ENCODE data around the gene EFEMP1.

The EFEMP1 gene

GRCh38 chr2:55946793-55947192 is 23.2 kb upstream of the EFEMP1 start:
- no peak overlapping the region for H3K4me3 ChIP-seq (ENCODE audit: low read depth, low read length)
- no peak for DNase-seq (ENCODE audit: low read depth, low spot score)
- POLR2A ChIA-PET = no interaction called here
- CTCF ChIA-PET = interaction anchor here (1.1 to 2.3 kb wide), 2 partner anchors 14 kb away, joined by 4 to 25 read pairs; no protein-coding TSS in a partner anchor
- no peak for TF ChIP-seq CTCF (IDR thresholded peaks at IDR 0.05; ENCODE audit: insufficient read depth, low read length, missing control alignments)

GRCh38 chr2:55943466-55943865 is 19.9 kb upstream of the EFEMP1 start:
- CTCF ChIA-PET = interaction anchor here (0.8 to 1.1 kb wide), 6 partner anchors 12 to 225 kb away, joined by 3 to 5 read pairs (median 4); no protein-coding TSS in a partner anchor
- no peak for TF ChIP-seq CTCF (IDR thresholded peaks at IDR 0.05; ENCODE audit: insufficient read depth, low read length, missing control alignments)
- no peak for DNase-seq (ENCODE audit: low read depth, low spot score)
- H3K4me3 ChIP-seq (ENCODE audit: low read depth, low read length) = no peak overlapping the region
- POLR2A ChIA-PET = no interaction called here

DNA sequence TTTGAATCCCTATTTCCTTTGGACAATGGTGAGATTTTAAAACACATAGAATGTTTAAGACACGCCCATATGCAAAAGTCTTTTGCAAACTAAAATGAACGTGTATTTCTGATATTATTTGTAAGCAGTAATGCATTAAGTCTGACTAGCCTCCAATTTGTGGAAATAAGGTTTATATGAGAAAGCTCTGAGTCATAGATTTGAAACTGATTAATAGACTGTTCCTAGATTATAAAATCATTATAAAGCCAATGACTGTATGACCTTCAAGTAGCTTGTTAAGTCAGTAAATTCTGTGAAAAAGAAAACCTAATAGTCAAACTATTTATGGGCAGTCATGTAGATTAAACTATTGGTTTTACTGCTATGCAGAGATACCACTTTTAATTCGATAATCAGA is 12.8 kb upstream of the EFEMP1 start:
- H3K4me3 ChIP-seq (ENCODE audit: low read depth, low read length) = no peak overlapping the region
- CTCF ChIA-PET = no interaction called here
- DNase-seq (ENCODE audit: low read depth, low spot score) = no peak
- POLR2A ChIA-PET = no interaction called here
- TF ChIP-seq CTCF (IDR thresholded peaks at IDR 0.05; ENCODE audit: insufficient read depth, low read length, missing control alignments) = no peak

GRCh38 chr2:55934337-55934736 is 10.8 kb upstream of the EFEMP1 start:
- no peak for TF ChIP-seq CTCF (IDR thresholded peaks at IDR 0.05; ENCODE audit: insufficient read depth, low read length, missing control alignments)
- no peak overlapping the region for H3K4me3 ChIP-seq (ENCODE audit: low read depth, low read length)
- POLR2A ChIA-PET = no interaction called here
- CTCF ChIA-PET = interaction anchor here (0.6 kb wide), 1 partner anchor 54 kb away, joined by 3 read pairs; no protein-coding TSS in a partner anchor
- DNase-seq (ENCODE audit: low read depth, low spot score) = no peak

GRCh38 chr2:55932843-55933242 is 9.3 kb upstream of the EFEMP1 start:
- POLR2A ChIA-PET = no interaction called here
- no peak for DNase-seq (ENCODE audit: low read depth, low spot score)
- TF ChIP-seq CTCF (IDR thresholded peaks at IDR 0.05; ENCODE audit: insufficient read depth, low read length, missing control alignments) = no peak
- no peak overlapping the region for H3K4me3 ChIP-seq (ENCODE audit: low read depth, low read length)
- CTCF ChIA-PET = interaction anchor here (1.1 kb wide), 1 partner anchor 30 kb away, joined by 3 read pairs; no protein-coding TSS in a partner anchor

DNA sequence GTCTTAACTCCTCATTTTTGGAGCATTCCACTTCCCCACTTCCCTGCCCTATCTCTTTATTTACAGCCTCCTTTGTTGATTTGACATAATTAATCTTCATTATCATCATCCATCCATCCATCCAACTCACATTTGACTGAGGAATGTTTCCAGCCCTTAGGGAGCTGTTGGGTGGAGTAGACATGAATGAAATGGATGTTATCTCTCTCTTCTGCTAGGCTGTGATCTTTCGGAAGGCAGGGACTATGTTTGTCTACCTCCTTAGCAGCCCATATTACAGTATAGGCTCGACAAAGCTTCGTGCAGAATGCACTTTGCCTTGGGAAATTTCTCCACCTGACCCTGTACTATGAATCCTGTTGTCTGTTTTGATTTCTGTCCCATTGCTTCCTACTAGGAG is 7.7 kb upstream of the EFEMP1 start:
- no peak overlapping the region for H3K4me3 ChIP-seq (ENCODE audit: low read depth, low read length)
- no peak for DNase-seq (ENCODE audit: low read depth, low spot score)
- TF ChIP-seq CTCF (IDR thresholded peaks at IDR 0.05; ENCODE audit: insufficient read depth, low read length, missing control alignments) = no peak
- POLR2A ChIA-PET = no interaction called here
- CTCF ChIA-PET = interaction anchor here (1.2 kb wide), 1 partner anchor 12 kb away, joined by 3 read pairs; no protein-coding TSS in a partner anchor

Measured in AG04449 (cell line).